Mucosa of descending colon (tissue), 3 donors: ENCODE results near the gene PTPRF. TPM values are rescaled to one million over a fixed set of nuclear protein-coding genes. Genes with fewer than 3 reads are reported as not detected.
A peak's percentile ranks its signal among the peaks of the same experiment; 100 is the strongest.

Experiments
- ATAC-seq: fragments of 200-7000 bp; cut with Tn5 transposase; one replicate; pipeline ENCODE4 v1.9.1; 2020; ENCODE audit warnings: mild to moderate bottlenecking, moderate library complexity
- DNase-seq, 3 donors: peaks; one replicate each; pipeline ENCODE4 v3.0.0-alpha.2; 2020
- H3K36me3 ChIP-seq: fragments of 200-600 bp; one replicate; pipeline ENCODE4 v1.8.0; 2021; ENCODE audit warnings: low read depth, mild to moderate bottlenecking
- H3K4me1 ChIP-seq: fragments of 200-600 bp; one replicate; pipeline ENCODE4 v1.8.0; 2021; ENCODE audit warnings: low read depth, mild to moderate bottlenecking
- H3K4me3 ChIP-seq: fragments of 200-600 bp; one replicate; pipeline ENCODE4 v1.8.0; 2021; ENCODE audit warnings: mild to moderate bottlenecking
- H3K9me3 ChIP-seq: fragments of 200-600 bp; one replicate; pipeline ENCODE4 v1.8.0; 2021; ENCODE audit warnings: mild to moderate bottlenecking
- CTCF ChIP-seq: fragments of 200-600 bp; IDR thresholded peaks from one replicate; pipeline ENCODE4 v1.8.0; 2022; ENCODE audit warnings: antibody characterized with exemption, mild to moderate bottlenecking
- intact Hi-C, 2 donors: fragments of 100-400 bp; cut with DNase I in 1 of 2; cut with micrococcal nuclease in 1 of 2; formaldehyde crosslinking; loops; one replicate each; pipeline versions ENCODE4 v1.11.0 to v1.11.1; 2022; cut with DNase I, micrococcal nuclease
- total RNA-seq, 3 donors: library from RNA; stranded (reverse); fragmentation: NEBNext Ultra II Directional in 2 of 3; extraction: Animal tissue kit (Norgen Biotek cat#: 25700) in 2 of 3; gene quantifications; one replicate each; pipeline versions ENCODE4 v1.2.1 to v1.2.4, GENCODE V29; 2021 to 2023
- donor health status: DM: no; HTN: no; CAD: no; lungs with moderate emphysema.
- donor health status: DM: no; HTN: no; CAD: no.
- donor health status: DM: no; HTN: yes; CAD: no.

Gene PTPRF
- total RNA-seq, 3 donors from 2014 or later: 355 to 752 (median 384) TPM

- intact Hi-C loops: no loop called here
- no peaks in the 10 kb centered on the region for H3K36me3 ChIP-seq
- no peak for DNase-seq
- no peak for ATAC-seq
- TF ChIP-seq CTCF: no peak
- no peak overlapping the region for H3K4me3 ChIP-seq
- no peaks in the 10 kb centered on the region for H3K9me3 ChIP-seq
- peaks cover 43% of the 10 kb centered on the region for H3K4me1 ChIP-seq
Measured at GRCh38 chr1:43534256-43534655, 3.6 kb downstream of the PTPRF start.

GRCh38 chr1:43536196-43536863 lies 5.6 kb downstream of the PTPRF start:
- ATAC-seq: peak; percentile 22
- Histone ChIP-seq H3K4me3 (no peak overlapping the region), H3K4me1 (peaks cover 40% of the 10 kb centered on the region), H3K9me3 (no peaks in the 10 kb centered on the region), H3K36me3 (no peaks in the 10 kb centered on the region)
- intact Hi-C loops: no loop called here
- TF ChIP-seq CTCF: no peak
- DNase-seq: peak in 2 of 3 donors; percentile 64 to 70

GRCh38 chr1:43536864-43537358 lies 6.2 kb downstream of the PTPRF start:
- TF ChIP-seq CTCF: no peak
- DNase-seq: peak in 2 of 3 donors; percentile 49 to 55
- ATAC-seq: peak; percentile 20
- Histone ChIP-seq H3K4me1 (peaks cover 45% of the 10 kb centered on the region), H3K9me3 (no peaks in the 10 kb centered on the region), H3K4me3 (no peak overlapping the region), H3K36me3 (no peaks in the 10 kb centered on the region)
- intact Hi-C loops: no loop called here

GRCh38 chr1:43537423-43538142 lies 6.9 kb downstream of the PTPRF start:
- no peaks in the 10 kb centered on the region for H3K36me3 ChIP-seq
- TF ChIP-seq CTCF: no peak
- peaks cover 49% of the 10 kb centered on the region for H3K4me1 ChIP-seq
- intact Hi-C loops: no loop called here
- H3K4me3 ChIP-seq: no peak overlapping the region
- H3K9me3 ChIP-seq: no peaks in the 10 kb centered on the region
- ATAC-seq: peak; percentile 77
- peak; percentile 64 to 73 (median 66) for DNase-seq

GRCh38 chr1:43538143-43538487 lies 7.4 kb downstream of the PTPRF start:
- Histone ChIP-seq H3K36me3 (no peaks in the 10 kb centered on the region), H3K9me3 (no peaks in the 10 kb centered on the region), H3K4me3 (no peak overlapping the region), H3K4me1 (peaks cover 49% of the 10 kb centered on the region)
- TF ChIP-seq CTCF: no peak
- ATAC-seq (no peak), DNase-seq (peak in 1 of 3 donors; percentile 37)
- intact Hi-C loops: no loop called here
